GM21381 (cell line): ENCODE measurements around the gene DUOX1.

ENCODE experiments used
- ATAC-seq: cut with Tn5 transposase; IDR thresholded peaks from one replicate; pipeline ENCODE4 v1.9.1; 2021; ENCODE audit warnings: mild to moderate bottlenecking, moderate library complexity; ENCODE audit not compliant: unreplicated experiment

Gene DUOX1

GRCh38 chr15:45165536-45165935, 35.7 kb downstream of the DUOX1 start:
- no peak for ATAC-seq

- ATAC-seq = peak; percentile 91
Observed at GRCh38 chr15:45166834-45167630, 37.2 kb downstream of the DUOX1 start.

DNA sequence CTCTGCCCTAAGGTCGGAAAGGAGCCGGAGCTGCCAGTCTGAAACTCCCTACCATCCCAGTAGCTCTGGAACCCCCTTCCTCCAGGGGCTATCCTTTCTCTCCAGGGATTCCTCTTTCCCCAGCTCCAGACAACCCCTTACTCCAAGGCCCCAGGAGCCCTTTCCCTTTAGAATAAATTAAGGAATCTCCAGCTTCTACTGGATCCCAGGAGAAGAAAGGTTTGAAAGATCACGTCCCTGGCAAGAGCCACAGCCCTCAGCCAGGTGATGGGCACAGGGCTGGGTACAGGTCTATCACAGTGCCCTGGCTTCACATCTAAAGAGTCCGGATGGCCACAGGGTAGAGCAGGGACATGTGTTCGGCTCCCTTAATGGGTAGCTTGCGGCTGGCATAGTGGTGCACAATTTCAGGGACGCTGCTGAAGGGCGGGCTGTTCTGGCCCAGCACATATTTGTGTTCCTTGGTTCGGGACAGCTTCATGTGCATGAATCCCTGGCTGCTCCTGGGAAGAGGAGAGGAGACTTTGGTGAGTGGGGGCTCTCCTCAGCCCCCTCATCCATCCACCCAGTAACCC, 37.9 kb downstream of the DUOX1 start:
- ATAC-seq = no peak

DNA sequence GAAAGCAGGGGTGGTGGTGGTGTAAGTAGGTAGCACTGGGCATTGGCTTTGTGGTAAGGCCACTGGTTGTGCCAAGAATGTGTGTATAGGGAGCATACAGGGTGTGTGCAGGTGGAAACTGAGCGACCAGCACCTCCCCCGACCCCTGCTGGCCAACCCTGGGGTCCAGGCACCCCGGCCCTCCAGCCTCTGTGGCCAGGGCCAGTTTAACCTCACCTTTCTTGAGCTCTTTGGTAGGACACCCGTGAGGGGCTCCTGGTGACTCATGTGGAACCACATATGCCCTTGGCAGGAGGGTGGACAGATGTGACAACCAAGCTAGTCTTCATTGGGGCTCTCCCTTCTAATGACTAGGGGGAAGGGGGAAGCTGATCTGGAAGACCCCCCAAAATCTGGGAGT, 38.5 kb downstream of the DUOX1 start:
- no peak for ATAC-seq

DNA sequence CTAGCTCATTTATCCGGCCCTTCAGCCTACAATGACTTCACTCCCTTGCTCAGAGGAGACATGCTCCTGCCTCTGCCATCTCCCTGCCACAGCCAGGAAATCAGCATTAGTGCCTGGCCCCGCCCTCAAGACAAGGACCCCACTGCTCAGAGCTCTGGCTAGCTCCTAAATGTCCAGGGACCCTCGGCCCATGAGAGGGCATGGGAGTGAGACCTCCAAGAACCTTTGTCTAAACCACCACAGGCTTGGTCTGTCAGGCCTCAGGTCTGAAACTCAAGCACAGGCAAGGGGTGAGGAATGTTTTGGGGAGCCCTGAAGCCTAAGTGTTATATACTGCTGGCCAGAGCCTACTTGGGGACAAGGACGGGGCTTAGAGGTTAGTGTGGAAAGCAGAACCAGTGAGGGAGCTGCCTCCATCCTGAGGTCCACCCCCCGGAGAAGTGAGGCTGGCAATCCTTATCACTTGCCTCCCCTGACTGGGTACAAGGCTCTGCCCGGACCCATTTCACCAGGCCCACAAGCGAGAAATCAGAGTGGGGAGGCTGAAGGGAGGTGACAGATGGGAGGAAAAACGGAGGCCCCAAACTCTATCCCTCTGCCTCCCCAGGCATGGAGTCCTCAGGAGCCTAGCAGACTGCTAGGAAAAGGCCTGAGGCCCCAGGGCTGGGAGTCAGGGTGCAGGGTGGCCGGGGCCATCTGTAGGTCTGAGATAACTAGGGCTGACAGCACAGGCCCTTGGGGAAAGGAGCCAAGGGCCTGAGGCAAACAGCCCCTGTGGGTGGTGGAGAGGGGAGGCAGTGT, 39.2 kb downstream of the DUOX1 start:
- ATAC-seq = no peak

DNA sequence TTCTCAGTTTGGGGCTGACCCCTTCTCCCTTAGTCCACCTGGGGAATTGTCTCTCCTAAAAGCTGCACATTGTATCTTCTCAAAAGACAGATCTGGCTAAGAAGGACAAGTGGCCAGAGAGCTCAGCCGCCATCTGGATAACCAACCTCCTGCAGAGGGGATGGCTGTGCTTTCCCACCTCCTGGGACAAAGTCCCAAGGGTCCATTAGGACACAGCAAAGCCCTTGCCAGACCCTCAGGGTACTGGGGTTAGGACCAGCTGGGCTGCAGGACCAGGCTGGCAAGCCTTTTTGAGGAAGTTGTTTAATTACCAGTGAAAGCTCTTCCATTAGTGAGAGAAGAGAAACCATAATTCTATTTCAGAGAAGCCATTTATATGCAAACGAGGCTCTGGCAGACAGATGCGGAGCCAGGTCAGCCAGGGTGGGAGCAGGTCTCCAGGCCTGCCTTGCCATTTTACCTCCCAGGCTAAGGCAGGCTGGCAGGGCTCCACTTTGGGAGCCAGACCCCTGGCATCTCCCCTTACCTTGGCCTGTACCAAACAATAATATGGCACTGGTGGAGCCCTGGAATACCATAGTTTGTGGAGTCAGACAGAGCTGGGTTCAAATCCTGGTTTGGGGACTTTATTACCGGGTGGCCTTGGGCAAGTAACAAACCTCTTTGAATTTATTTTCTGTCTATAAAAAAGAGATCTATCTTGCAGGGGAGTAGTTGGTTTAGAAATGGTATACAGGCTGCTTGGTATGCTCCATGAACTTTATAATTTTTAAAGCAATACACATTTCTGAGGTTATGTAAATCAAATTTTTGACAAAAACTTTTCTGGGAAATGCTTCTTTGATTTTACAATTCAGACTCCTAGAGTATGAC, 40.0 kb downstream of the DUOX1 start:
- no peak for ATAC-seq

- ATAC-seq = no peak
Observed at GRCh38 chr15:45171912-45172311, 42.1 kb downstream of the DUOX1 start.

GRCh38 chr15:45174069-45174468, 44.3 kb downstream of the DUOX1 start:
- no peak for ATAC-seq

DNA sequence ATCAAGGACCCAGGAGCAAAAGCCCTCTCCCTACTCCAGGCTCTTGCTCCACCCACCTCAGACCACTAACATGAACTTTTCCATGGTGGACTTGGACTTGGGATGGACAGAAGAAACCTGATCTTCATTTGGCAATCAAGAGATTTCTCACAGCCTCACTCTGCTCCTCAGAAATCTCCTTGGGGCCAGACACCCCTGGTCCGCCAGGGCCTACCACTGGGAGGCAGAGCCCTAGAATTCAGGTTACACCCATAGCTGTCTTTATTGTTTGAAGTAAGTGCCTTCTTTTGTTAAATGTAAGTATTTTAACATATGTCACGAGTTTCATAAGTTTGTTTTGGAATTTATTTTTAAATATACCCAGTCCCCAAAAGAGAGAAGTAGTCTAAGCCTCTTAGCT, 44.8 kb downstream of the DUOX1 start:
- no peak for ATAC-seq

DNA sequence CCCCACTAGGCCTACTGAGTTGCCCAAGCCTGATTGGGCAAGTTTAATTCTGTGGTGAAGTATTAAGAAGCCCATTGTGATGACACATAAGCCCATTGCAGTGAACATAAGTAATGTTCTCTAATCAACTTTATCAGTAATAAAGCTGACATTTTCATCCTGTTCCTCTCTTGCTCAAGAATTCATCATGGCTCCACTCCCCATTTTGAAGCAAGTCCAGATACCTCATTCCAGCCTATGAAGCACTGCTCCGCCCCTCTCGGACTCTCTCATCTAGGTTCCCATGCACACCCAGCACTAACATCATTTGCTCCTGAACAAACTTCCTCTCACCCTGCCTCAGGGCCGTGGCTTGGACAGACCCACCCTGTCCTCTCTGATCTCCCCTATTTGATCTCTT, 47.5 kb downstream of the DUOX1 start:
- ATAC-seq = no peak

DNA sequence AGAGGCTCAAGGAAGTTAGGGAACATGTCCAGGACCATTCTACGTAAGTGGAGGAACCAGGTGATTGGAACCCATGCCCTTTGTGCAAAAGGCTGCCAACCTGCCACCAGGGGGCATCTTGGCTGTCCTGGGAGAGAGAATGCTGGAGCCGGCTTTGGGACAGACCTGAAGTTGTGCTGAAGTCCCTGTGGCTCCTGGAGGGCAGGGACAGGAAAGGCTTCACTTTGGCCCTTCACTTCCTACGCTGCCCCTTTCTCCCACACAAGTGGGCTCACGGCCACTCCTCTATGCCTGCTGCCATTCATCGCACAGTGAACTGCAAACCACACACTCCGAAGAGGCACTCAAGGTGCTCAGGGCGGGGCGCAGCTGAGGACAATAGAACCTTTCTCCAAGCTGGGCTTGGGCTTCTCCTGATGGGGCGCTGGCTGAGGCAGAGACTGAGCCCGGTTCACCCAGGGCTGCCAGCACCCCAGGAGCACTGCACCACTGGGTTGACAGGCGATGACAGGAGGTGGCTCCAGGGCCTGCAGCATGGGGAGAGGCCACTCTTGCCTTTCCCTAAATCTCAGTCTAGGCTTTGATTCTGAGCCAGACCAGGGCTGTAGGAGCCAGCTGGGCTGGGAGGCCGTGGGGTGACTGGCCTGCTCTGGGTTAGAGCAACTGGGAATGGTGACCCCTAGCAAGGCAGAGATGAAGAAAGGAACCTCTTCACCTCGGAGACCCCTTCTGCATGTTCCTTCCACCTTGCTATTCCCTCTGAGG, 49.6 kb downstream of the DUOX1 start:
- no peak for ATAC-seq

DNA sequence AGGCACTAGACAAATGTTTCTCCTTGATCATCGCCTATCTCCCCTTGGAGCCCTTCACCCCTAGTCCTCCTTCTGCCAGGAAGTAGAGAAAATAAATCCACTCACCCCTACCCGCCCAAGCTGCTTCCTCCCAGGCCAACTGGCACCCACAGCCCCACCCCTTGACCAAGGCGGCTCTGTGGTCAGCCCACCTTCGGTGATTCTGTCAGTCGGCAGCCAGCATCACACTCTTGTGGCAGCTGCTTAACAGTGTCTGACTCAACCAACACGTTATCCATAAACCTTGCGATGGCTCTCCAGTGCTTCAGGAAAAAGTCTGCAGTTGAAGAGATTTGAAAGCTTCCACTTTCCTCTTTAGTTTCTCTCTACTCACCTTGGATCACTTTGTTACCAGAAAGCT, 50.4 kb downstream of the DUOX1 start:
- ATAC-seq = peak; percentile 61

- no peak for ATAC-seq
Observed at GRCh38 chr15:45180648-45181436, 51.0 kb downstream of the DUOX1 start.

DNA sequence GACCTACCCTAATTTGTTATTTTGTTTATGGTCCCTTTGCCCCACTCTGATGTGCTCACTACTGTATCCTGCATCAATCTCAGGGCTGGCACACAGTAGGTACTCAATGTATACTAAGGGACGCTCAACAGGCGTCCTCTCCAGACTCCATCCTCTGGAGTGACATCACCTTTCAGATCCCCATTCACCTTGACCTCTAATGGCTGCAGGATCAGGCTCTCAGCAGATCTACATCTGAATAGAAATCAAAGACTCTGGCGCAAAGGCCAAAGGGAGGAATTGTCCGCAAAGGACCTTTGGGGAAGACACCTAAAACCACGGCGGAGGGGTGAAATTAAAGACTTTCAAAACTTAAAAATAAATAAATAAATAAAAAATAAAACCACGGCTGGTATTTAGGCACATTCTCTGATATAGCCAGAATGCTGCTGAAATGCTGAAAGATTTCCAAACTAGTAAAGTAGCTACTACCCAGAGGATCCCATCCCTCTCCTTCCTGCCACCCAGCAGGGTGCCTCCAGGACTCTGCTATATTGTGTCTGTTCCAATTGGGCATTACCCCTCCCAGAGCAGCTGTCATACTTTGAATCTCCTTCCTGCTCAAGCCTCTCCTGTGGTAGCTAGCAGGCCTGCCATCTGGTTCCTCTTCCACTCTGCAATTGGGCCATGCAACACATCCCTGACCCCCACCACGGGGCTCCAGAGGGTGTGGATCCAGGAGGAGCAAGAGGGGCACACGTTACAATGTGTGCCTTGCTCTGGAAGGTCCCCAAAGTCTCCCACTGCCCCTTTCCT, 51.9 kb downstream of the DUOX1 start:
- ATAC-seq = no peak

DNA sequence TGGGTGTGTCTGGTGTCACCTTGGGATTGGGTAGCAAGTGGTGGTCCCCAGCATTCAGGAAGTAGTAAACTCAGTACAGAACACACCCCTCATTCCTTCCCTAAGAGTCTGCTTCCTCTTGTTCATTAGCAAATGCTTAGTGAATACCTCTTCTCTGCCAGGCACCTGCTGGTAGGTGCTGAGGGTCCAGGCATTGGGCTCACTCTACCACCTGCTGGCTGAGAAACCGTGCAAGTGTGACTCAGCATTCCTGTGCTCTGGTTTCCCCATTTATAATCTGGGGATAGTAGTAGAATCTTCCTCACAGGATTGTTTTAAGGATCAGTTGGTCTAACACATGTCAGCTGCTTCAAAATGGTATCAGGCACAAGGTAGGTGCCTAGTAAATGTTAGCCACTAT, 53.2 kb downstream of the DUOX1 start:
- no peak for ATAC-seq

DNA sequence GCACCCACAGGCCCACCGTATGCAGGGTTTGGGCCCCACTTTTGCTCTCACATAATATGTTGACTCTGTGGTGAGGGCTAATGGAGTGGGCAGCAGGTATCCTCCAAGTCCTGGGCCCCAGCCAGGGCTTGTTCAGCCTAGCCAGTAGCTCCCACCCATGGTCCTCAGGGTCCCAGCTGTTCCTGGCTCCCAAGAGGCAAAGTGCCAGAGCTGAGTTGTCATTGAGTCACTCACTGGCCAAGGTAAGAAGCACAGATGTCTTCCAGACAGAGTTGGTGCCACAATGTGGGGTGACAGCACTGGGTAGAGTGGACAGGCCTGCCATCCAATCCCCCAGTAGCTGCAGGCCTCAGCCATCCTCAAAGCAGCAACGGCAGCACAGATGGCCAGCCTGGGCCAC, 53.7 kb downstream of the DUOX1 start:
- ATAC-seq = no peak

DNA sequence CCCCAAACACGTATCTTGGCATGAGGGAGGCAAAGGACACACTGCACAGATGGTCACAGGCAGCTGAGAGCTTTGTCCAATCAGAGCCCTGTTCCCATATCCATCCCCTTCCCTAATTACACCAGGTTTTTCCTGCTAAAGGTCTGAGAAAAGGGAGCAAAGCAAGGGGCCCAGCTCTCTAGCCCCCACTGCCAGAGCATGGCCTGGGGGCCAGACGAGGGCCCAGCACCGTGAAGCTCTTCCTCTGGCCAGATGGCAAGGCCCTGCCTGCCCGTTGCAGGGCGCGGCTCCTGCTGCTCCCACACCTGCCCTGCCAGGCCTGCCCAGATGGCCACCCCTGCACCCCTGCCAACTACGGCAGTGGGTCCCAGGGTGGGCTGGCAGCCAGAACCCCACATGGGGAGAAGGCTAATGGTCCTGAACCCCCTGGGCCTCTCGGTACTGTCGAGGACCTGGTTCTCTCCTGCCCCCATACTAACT, 54.8 kb downstream of the DUOX1 start:
- ATAC-seq = no peak

DNA sequence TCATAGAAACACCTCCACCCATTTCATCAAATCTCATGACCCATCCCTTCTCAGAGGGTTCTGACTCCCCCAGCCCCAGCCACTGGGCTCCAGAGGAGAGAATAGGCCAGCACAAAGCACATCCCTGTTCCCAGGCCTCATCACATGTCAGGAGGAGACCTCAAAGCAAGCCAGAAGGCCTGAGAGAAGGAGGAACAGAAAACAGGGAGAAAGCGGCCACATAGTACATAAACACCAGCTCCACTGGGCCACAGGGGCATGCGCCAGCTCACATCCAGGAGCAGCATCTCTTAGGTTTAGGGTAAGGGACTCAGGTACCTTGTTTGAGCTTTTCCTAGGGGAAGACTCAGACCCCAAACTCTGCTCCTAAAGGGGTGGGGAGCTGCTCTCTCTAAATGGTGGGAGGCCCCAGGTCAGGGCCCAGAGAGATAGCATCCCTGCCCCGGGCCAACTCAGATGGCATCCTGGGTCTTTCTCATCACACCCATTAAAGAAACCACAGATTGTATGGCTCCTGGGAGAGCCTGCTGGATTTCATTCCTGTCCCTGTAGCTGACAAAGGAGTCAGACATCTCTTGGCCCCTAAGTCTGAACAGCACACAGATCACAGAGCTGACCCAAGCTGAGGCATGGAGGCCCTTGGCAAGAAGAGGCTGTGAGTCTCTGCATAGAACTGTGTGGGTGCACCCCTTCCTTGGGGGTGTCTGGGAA, 55.4 kb downstream of the DUOX1 start:
- ATAC-seq = no peak
